HG03432 (cell line): ENCODE measurements around the gene SERTM1.

Experiments used
- ATAC-seq: cut with Tn5 transposase; IDR thresholded peaks from one replicate; pipeline ENCODE4 v1.9.1; 2021; ENCODE audit warnings: mild to moderate bottlenecking, moderate library complexity; ENCODE audit not compliant: unreplicated experiment

The SERTM1 gene

DNA sequence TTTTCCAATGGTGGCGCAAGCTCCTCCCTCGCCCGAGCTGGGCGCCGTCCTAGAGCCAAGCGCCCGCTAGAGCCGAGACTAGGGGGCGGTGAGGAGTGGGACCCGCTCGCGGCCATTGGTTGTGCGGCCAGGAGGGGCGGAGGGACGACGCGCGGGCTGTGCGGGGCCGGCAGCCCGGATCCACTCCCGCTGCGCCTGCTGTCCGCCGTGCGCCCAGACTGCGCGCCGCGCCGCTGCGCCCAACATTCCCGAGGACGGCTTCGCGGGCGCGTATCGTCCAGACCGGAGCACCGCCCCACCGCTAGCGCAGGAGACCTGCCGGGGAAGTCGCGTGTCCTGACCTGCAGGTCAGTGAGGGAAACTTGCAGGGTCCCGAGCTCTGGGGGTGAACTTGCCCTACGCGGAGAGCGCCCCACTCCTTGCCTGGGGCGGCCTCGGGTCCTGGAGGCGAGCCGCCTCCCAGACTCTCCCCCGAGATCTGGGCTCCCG is at the start of gene SERTM1:
Gene SERTM1, plus strand, starts transcription at position 183 of the 489 bp plus-strand sequence. CDS start 21,059 bp downstream, outside the sequence.
- no peak for ATAC-seq

DNA sequence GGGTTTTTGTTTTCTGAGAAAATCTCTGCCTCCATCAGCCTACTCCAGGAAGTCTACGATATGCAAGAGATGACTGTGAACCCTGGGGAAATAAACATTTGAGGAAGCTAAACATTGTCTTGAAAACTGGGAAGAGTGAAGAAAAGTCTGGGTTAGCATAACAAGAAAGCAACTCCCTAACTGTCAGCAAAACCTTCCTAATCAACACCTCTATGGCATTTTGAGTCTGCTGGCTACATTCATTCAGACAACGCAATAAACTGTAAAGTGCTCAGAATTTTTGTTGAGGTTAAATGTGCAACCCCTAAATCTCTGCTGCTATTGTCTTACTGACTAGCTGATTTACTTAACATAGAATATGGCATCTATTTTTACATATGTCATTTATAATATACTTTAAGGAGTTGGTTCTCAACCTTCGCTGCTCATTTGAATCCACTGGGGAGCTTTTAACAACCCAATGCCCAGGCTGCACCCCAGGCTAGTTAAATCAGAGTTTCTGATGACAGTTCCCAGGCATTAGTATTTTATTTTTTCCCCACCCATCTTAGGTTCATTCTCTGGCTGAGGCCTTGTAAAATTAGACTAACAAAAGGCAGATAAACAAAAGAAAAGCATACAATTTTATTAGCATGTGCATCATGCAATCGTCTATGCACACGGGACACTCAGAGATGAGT is 45.3 kb upstream of the SERTM1 start:
- ATAC-seq: no peak

DNA sequence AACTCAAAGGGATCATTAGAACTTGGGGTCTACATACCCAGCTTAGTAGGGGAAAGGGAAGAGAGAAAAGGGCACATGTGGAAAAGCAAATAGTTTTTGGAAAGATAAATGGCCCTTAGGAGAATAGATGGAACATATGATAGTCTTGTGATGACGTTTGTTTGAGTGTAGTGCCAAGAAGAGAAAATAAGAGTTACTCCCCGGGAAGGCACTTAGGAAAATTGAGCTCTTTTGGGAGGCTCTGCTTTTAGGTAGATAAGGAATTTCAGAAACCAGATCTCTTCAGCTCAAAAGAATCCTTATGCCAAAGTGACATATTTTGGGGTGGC is 44.8 kb upstream of the SERTM1 start:
- ATAC-seq: no peak

DNA sequence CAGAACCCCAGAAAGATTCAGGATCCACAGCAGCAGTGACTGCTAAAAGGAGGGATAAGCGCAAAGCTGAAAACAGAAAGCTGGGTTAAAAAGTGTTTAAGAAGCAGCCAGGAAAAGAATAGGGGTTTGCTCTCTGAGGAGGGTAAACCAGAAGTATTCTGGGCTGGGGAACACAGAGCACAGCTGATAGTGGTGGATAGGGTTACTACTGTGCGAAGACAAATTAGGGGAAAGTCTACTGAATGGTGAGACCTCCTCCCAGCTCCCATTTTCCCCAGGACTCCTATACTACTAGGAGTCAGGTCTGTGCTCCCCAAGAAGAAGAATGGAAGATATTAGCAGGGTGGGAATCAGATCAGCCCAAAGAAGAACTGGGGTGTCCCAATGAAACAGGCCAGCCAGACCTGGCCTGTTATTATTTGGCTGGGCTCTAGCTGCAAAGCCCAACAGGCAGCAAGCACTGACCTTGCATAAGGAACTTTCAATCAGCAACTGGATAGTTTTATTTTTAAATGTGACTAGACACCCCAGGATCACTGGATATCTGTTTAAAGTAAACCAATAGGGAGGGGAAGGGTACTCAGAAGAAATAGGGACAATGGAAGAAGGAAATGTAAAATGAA is 43.5 kb upstream of the SERTM1 start:
- ATAC-seq: no peak

DNA sequence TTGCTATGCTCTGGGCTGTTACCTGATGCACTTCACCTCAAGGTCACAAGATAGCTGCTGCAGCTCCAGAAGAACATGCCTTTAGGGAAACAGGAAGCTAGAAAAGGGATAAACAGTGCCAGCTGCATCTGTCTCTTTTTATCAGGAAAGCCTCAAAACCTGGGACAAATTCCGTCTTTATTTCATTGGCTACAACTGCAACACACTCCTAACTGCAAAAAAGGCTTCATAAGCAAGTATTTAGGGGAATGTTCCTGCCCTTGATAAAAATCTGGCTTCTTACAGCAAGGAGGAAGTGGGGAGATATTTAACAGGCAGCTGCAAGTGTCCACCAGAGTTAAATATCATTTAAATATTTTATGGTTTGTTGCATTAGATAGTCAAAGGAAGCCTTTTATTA is 34.2 kb upstream of the SERTM1 start:
- no peak for ATAC-seq

DNA sequence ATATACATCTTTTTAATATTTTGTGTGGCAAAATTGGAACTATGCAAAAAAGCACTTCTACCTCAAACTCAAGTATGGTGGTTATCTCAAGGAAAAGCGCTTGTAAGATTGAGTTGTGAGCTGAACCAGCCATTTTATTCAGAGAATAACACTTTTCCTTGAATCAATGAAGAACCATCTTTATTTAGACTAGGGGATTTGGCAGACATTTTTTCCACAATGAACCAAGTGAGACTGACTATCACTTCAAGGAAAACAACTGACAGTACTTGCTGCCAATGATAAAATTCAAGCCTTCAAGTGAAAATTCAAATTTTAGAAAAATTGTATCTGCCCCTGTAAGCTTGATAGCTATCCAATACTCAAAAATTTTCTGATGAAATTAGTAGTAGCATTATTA is 23.2 kb upstream of the SERTM1 start:
- ATAC-seq: no peak

DNA sequence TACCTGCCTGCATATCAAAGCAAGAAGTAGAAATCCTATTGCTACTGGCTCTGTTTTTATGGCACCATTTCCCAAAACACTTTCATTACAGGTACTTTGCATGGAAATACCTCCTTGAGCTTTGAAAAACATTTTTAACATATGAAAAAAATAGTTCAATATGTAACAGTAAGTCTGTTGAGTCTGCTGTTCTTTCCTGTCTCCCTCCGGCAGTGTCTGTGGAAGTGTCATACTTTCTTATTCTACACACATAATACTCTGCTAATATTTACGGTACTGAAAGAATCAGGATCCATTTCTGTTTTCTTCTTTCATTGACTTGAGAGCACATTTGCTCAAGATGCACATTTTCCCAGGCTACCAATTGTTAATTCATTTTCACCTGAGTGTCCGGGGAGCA is 8.2 kb upstream of the SERTM1 start:
- ATAC-seq: no peak

DNA sequence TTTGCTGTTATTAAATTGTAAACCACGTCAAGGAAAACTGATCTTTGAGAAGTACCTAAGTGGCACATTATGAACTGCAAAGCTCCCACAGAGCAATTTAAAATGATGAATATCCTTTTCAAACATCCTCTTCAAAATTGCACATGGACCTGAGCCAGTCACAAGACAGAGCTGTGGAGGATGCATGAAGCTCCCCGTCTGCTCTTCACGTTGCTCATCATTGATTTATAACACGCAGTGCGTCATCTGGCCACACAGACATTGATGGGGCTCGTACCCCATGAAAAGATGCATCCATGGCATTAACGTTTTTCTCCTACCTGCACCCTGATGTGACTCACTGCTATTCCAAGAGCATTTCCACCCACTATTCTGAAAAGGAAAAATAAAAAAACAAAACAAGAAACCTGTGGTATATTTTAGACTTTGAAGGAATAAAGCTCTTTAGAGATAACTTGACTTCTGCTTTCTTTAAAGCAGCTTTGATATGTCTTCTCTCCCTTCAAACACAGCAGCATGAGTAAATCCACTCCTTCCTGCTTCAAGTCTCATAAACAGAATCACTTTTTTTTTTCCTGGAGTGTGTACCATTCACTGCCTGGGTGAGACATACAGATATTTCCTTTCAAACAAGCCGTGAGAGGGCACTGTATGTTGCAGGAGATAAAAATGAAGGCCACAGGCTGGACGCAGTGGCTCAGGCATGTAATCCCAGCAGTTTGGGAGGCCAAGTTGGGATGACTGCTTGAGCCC is 7.2 kb upstream of the SERTM1 start:
- no peak for ATAC-seq

DNA sequence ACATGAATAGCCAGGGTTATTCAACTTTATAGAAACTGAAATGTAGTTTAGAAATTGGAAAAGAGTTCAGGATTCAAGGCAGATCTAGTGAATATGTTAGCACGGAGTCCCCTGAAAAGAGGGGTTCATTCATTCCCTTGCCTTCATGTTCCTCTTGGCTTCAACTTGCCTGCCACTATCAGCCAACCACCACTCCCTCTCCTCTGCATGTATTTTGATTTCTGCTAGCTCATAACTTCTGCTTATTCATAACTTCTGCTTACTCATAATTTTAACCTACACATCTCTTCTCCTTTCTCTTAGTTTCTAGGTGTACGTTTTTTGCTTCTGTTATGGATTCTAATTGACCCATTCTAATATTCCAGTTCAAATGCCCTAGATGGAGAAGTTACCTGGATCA is 5.5 kb upstream of the SERTM1 start:
- ATAC-seq: no peak

DNA sequence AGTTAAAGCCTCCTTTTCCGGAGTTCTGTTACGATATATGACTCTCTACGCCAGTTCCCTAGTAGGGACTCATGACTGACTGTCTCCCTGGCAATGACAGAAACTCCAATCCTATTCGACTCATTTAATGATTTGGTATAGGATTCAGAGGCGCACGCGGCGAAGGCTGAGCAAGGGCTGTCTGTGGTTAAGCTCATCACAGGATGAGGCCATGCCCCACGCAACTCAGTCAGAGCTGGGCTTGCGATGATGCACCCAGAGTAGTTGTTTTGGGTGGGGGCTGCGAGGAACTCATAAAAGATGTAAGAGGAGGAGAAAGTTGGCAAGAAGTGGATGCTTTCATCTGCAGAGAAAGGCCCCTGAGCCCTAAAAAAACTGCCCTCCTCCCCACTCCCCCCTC is 468 bp upstream of the SERTM1 start:
- no peak for ATAC-seq

DNA sequence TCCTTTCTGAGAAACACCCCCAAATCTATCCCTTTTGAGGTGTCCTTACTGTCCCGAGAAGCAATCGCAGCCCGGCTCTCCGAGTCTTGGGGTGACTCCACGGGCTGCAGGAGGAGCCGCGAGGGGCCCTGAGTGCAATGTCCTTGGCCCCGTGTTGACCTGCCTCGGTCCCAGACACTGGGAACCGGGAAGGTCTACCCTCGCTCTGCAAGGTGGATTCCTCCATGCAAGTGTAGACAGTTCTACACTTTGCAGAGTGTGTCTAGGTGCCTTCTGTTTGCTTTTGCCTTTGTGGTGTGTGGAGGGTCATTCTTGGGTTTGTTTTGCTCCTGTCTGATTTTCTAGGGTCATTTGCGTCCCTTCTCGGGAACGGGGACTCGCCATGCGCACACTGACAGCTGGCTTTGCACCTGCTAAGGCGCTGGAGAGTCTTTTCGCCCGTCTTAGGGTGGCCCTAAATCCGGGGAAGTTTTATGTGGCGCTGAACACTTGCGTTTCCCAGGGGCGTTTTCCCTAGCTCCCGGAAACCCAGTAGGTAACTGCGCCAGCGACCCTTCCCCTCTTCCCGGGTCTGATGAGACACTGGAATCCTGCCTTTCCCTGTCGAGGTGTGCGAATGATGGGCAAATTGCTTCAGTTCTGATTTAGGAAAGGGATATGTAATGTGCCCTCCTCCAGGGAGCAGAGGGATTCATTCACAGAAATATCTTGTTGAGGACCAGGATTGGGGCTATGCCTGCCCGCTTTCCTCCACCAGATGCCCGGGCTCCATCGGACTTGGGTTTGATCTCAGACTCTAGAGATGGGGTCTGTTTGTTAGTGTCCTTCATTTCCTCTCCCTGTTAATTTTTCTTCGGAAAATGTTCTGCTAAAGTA is 755 bp downstream of the SERTM1 start:
- no peak for ATAC-seq

DNA sequence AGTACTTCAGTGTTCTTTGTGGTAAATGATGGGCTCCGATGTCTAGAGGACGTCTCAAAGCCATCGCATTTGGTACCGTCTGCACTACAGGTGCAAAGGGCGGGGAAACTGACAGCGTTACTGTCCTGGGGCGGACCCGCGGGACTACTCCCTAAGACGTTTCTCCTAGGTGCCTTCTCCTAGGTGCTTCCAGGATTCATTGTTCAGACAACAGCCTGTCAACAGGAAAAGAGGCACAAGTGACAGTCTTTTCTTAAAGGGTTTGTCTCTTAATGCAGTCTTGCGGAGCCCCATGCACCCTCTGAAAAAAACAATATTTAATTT is 1.4 kb downstream of the SERTM1 start:
- ATAC-seq: no peak

DNA sequence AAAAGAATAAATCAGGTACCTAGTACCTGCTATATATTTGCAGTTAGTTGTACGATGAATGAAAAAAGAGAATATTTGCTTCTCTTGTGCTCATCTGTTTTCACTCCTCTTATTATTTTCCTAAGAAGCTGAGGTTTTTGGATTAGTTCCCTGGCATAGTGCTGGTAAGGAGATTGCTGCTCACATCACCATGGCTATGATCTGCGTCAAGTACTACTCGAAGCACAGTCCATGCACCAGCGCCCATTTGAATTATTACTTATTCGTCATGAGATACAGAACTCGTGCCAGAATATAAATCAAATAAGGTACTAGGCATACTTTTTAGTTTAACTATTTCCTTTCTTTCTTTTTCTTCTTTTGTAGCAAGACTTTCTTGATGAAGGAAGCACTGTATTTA is 7.1 kb downstream of the SERTM1 start:
- ATAC-seq: no peak

DNA sequence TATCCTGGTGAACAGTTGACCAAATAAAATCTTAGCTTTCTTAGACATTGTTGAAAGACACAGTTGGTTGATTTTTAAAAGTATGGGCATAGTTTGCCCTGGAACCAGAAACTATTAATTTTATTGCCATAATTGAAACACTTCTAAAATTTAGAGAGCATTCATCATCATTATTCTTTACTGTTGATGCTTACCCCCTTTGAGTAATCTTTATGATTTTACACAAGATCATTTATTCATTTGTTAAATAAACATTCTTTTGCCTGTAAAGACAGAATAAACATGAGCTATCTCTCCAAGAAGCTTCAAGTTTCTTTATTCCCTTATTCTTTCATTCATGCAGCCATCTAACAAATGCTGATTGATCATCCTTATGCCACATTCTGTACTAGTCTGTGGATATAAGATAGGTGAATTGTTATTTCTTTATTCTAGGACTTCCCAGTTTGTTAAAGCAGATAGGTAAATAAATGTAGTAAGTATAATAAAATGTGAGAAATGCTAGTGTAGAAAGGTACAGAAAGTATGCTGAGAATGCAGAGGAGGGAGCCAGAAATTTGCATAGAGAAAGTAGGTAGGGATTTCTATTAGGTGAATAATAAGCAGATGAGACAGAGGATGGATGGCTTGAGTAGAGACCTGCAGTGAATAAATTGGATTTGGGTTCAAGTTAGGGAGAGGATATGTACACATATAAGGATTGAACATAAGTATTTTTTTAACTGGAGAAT is 8.2 kb downstream of the SERTM1 start:
- no peak for ATAC-seq

DNA sequence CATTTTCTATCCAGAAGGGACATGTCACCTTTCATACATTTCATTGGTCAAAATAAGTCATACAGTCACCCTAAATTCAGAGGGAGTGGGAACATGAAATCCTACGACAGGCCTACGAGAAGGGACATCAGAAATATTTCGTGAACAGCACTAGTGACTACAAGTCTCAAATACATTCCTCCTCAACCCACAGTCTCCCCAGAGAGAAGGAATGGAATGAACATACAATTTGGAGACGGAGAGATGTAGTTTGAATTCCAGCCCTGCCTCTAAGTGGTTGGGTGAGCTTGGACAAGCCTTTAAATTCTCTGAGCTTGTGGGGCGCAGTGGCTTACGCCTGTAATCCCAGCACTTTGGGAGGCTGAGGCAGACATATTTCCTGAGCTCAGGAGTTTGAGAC is 9.9 kb downstream of the SERTM1 start:
- no peak for ATAC-seq

DNA sequence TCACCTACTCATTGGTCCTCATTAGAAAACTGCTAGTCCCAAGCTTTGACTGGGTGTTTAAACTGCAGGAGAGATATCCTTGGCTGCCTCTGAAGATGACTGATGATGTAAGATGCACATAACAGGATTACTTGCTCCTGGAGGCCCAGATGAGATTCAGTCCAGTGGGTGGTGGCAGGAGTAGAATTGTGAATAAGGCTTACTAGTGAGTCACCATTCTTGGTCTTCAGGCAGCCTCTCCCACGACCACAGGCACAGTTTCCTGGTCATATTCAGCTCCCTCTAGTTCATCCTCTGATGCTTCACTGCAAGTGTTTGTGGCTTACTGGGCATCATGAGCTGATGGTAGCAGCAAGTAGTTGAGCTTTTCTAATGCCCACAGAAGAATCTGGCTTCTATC is 12.1 kb downstream of the SERTM1 start:
- no peak for ATAC-seq

DNA sequence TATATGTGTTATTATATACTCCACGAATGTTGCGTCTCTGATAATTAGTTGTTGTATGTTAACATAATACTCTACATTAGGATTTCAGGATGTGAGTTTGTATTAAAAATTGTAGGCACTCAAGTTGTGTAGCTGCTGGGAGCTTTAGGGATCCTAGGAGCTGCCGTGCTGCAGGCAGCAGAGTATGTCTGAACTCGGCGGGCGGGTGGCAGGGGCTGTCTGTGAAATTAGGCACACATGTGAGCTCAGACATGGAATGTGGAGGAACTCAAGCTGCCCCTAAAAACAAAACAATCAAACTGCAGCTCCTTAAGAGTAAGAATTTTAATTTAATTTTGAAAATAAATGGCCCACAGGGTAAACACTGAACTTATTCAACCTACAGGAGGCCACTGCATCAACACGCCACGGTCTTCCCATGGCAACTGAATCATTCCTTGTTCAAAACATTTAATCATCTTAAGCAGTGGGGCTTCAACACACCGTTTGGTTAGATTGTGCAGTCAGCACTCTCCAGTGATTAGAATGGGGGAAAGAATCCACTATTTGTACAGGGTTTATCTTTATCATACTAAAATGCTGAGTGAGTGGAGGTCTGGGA is 22.7 kb downstream of the SERTM1 start:
- ATAC-seq: no peak

DNA sequence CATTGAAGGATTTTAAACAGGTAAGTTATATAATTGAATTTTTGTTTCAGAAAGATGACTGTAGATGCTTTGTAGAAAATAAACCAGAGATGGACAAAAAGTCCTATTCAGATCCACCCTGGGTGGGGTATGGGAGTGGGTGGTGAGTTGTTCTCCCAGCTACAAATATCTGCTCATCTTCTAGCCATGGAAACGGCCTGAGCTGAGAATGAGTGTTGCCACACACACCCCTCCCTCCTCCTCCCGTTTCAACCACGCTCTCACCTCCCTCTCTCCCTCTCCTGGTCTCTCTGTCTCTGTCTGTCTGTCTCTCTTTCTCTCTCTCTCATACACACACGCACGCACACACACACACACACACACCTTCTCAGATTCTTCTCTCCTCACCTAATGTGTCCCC is 26.4 kb downstream of the SERTM1 start:
- ATAC-seq: no peak

DNA sequence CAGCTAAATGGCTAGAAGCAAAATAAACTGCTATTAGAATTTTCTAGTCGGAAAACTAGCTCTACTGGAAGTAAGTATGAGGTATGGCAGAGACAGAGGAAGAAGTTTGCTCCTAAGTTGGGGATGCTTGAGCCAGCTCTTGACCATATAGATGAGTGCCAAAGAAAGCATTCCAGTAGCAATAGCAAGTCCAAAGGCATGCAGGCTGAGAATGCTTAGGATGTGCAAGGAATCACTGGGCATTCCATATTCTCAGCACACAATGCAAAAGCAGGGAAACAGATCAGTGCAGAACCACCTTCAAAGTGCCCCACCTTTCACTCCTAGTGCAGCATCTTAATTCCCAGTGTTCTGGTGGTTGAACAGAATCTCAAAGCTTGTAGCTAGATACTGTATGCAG is 32.9 kb downstream of the SERTM1 start:
- no peak for ATAC-seq

DNA sequence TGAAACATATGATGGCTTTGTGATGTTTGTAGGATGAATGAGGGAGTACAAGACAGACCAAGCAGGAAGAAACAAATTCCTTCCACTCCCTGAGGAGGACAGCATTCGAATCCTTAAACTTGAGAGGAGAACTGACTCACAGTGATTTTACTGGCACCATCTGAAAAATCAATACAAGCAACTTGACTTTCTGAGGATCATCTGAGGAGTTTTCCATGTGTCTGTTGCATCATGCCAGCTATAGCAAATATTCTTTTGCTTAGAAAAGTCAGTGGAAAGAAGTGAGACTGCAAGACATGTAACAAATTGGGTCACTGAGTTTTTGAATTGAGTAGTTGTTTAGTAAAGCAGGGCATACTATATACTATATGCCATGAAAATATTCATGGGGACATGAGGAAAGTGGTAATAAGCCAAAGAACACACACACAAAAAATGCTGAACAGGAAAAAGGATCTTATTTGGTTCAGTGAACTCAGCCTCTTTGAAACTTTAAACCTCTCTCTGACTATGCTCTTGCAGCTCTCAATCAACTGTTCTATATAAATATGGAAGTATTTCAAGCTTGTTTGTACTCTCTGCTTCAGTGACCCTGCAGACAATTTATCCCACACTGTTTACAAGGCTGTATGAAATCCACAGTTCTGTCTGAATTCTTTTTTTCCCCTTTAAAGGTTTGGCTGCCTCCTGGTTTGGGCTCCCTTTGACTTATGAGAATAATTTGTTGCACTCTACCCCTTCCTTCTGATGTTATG is 35.5 kb downstream of the SERTM1 start:
- ATAC-seq: no peak
